ENCODE results near the gene CGNL1.

CGNL1 gene

GRCh38 chr15:57355259-57355658 is 21.0 kb upstream of the CGNL1 start:
- TF ChIP-seq TAF1 (IDR thresholded peaks at IDR 0.05; ENCODE audit: borderline replicate concordance, insufficient read depth, low read length) (no peak), FOXP2 (optimal IDR thresholded peaks at IDR 0.05; ENCODE audit: borderline replicate concordance, extremely low read depth, extremely low read length, insufficient read depth) (no peak), POLR2AphosphoS5 (IDR thresholded peaks at IDR 0.05; ENCODE audit: low read depth, low read length) (no peak), SIN3A (IDR thresholded peaks at IDR 0.05; ENCODE audit: borderline replicate concordance, insufficient read depth, low read length) (no peak), REST (IDR thresholded peaks at IDR 0.05; ENCODE audit: insufficient read depth in 1 of 2, low read depth in 2 of 2, low read length in 2 of 2) (no peak)

GRCh38 chr15:57356178-57356577 is 20.1 kb upstream of the CGNL1 start:
- TF ChIP-seq SIN3A (IDR thresholded peaks at IDR 0.05; ENCODE audit: borderline replicate concordance, insufficient read depth, low read length) (no peak), TAF1 (IDR thresholded peaks at IDR 0.05; ENCODE audit: borderline replicate concordance, insufficient read depth, low read length) (no peak), POLR2AphosphoS5 (IDR thresholded peaks at IDR 0.05; ENCODE audit: low read depth, low read length) (no peak), REST (IDR thresholded peaks at IDR 0.05; ENCODE audit: insufficient read depth in 1 of 2, low read depth in 2 of 2, low read length in 2 of 2) (no peak), FOXP2 (optimal IDR thresholded peaks at IDR 0.05; ENCODE audit: borderline replicate concordance, extremely low read depth, extremely low read length, insufficient read depth) (no peak)

GRCh38 chr15:57356636-57357035 is 19.7 kb upstream of the CGNL1 start:
- TF ChIP-seq TAF1 (IDR thresholded peaks at IDR 0.05; ENCODE audit: borderline replicate concordance, insufficient read depth, low read length) (no peak), FOXP2 (optimal IDR thresholded peaks at IDR 0.05; ENCODE audit: borderline replicate concordance, extremely low read depth, extremely low read length, insufficient read depth) (no peak), SIN3A (IDR thresholded peaks at IDR 0.05; ENCODE audit: borderline replicate concordance, insufficient read depth, low read length) (no peak), REST (IDR thresholded peaks at IDR 0.05; ENCODE audit: insufficient read depth in 1 of 2, low read depth in 2 of 2, low read length in 2 of 2) (no peak)

GRCh38 chr15:57357799-57358198 is 18.5 kb upstream of the CGNL1 start:
- TF ChIP-seq SIN3A (IDR thresholded peaks at IDR 0.05; ENCODE audit: borderline replicate concordance, insufficient read depth, low read length) (no peak), POLR2AphosphoS5 (IDR thresholded peaks at IDR 0.05; ENCODE audit: low read depth, low read length) (no peak), FOXP2 (optimal IDR thresholded peaks at IDR 0.05; ENCODE audit: borderline replicate concordance, extremely low read depth, extremely low read length, insufficient read depth) (no peak), REST (IDR thresholded peaks at IDR 0.05; ENCODE audit: insufficient read depth in 1 of 2, low read depth in 2 of 2, low read length in 2 of 2) (no peak), TAF1 (IDR thresholded peaks at IDR 0.05; ENCODE audit: borderline replicate concordance, insufficient read depth, low read length) (no peak)

GRCh38 chr15:57358571-57358970 is 17.7 kb upstream of the CGNL1 start:
- no peak for TF ChIP-seq FOXP2 (optimal IDR thresholded peaks at IDR 0.05; ENCODE audit: borderline replicate concordance, extremely low read depth, extremely low read length, insufficient read depth)
- TF ChIP-seq TAF1 (IDR thresholded peaks at IDR 0.05; ENCODE audit: borderline replicate concordance, insufficient read depth, low read length): no peak
- TF ChIP-seq SIN3A (IDR thresholded peaks at IDR 0.05; ENCODE audit: borderline replicate concordance, insufficient read depth, low read length): no peak
